GM18868 (cell line): Measurements from ENCODE around the gene PRTG.
A peak's percentile ranks its signal among the peaks of the same experiment; 100 is the strongest.
"Not testable (repeated sequence)": the region's sequence is repeated elsewhere in the genome, so short reads cannot be mapped to it uniquely, and the experiment has no call there.

Experiments
- ATAC-seq: cut with Tn5 transposase; IDR thresholded peaks from one replicate; pipeline ENCODE4 v1.9.1; 2021; ENCODE audit warnings: mild to moderate bottlenecking, moderate library complexity; ENCODE audit not compliant: unreplicated experiment

PRTG gene

GRCh38 chr15:55707518-55707917 is 35.4 kb downstream of the PRTG start:
- no peak for ATAC-seq

DNA sequence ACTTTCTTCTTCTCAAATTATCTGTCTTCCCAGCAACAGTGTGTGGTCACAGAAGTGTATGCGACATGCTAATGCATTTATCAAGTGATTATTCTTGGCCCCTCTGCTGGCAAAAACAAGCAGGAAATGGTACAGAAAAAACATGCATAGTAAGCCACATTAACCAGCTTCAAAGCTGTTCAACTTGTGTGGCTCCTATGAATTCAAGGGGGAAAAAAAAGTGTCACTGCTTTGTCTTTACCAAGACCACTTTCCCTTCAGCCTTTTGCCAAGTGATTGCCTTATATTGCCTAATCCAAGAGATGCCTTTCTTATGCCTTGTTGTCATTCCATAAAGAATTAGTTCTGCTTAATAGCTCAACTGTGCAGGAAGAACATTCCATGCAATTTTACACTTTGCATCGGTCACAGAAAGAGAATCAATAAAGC is 39.1 kb downstream of the PRTG start:
- ATAC-seq, result no peak

GRCh38 chr15:55700876-55701275 is 42.1 kb downstream of the PRTG start:
- ATAC-seq, result no peak

DNA sequence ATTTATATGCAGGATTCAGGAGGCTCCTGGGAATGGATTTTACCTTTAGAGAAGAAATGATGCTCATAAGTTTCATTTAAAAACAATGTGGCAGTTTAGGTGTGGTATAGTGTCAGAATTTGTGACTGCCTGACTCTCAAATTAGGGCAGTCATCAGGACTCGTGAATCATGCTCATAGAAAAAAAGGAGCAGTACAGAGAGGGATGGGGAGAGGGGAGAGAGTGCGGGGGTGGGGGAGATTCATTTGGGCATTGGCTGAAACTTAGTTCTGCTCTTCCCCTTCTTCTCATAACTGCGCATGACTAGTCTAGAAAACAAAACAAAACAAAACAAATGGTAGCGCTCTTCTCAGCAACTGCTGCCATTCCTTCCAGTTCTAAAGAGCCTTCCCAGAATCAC is 44.3 kb downstream of the PRTG start:
- no peak for ATAC-seq

DNA sequence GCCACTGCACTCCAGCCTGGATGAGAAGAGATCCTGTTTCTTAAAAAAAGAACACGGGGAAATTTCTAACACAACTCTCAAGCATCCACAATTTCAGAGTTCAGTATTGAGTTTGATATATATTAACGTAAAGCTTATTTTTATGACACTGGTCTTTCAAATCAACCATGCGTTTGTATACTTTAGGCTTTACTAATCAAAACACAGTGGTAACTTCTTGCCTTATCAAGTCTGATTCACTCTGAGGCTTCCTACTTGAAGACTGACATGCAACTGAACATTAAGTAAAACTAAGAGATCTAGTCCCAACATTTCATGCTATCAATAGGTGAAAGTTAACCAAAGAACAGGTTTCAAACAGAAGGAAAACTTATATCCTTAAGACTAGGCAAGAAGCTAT is 46.7 kb downstream of the PRTG start:
- ATAC-seq, result no peak

GRCh38 chr15:55695432-55695831 is 47.5 kb downstream of the PRTG start:
- no peak for ATAC-seq

GRCh38 chr15:55694652-55695150 is 48.3 kb downstream of the PRTG start:
- ATAC-seq, result peak; percentile 99

GRCh38 chr15:55693116-55693515 is 49.8 kb downstream of the PRTG start:
- not testable (repeated sequence) for ATAC-seq

DNA sequence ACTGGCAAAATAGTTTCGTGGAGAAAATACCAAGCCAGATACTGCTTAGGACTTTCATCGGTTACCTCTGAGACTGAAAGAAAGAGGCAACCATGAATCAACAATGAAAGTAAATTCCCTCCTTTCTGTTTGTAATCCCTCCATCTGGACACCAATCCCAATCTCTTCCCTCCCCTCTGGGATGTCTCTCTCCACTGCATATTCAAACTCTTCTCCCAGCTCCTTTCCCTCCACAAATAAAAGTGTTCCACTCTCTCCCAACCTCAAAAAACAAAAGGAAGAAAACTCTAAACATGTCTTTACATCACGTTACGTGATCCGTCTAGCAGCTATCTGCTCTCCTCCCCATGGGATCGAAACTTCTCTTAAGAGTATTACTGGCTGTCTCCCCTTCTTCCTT is 55.2 kb downstream of the PRTG start:
- no peak for ATAC-seq

- ATAC-seq, result peak; percentile 98
Measured at GRCh38 chr15:55685286-55685685, 57.7 kb downstream of the PRTG start.

GRCh38 chr15:55683376-55683775 is 59.6 kb downstream of the PRTG start:
- no peak for ATAC-seq

DNA sequence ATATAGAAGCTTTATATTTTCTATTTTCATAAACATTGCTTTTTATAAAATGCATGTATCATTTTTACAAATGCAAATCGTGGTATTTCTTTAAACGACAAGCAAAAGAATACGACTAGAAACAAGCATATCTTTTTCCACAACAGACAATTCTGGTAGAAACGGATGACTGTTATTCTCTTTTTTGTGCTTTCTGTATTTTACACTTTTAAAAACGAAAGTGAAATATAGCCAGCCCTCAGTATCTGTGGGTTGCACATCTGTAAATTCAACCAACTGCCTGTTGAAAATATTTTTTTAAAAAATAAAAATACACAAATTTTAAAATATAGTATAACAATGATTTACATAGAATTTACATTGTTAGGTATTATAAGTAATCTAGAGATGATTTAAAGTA is 61.3 kb downstream of the PRTG start:
- peak; percentile 58 for ATAC-seq

- no peak for ATAC-seq
Measured at GRCh38 chr15:55676507-55676906, 66.4 kb downstream of the PRTG start.

GRCh38 chr15:55673287-55673686 is 69.7 kb downstream of the PRTG start:
- ATAC-seq, result no peak

DNA sequence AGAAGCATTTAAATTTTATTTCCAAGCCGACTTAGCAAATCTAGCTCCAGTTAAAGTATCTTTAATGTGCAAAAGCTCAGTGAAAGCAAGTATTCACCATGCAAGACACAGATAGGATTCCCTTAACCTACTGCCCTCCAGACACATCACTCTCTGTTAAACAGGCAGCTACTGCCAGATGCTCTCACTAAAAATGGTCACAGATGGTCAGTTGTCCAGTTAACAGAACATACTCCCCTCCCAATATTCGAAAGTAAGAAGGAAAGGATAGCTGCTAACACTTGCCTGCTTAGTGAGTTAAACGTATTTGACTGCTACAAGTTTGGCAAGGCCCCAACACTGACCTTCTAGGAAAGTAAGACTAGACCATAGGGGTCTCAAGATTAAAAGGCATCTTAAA is 73.7 kb downstream of the PRTG start:
- ATAC-seq, result no peak

DNA sequence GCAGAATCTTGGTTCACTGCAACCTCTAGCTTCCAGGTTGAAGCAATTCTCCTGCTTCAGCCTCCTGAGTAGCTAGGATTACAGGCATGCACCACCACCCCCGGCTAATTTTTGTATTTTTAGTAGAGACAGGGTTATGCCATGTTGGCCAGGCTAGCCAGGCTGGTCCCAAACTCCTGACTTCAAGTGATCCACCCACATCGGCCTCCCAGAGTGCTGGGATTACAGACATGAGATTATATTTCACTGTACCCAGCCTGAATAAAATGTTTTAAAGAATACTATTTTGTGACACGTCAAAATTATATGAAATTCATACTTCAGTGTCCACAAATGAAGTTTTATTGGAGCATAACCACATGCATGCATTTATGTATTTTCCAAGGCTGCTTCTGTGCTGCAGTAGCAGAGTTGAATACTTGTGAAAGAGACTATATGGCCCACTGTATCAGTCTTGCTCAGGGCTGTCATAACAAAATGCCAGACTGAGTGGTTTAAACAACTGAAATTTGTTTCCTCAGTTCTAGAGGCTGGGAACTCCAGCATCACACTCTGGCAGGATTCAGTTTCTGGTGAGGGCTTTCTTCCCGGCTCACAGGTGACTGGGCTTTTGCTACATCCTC is 77.2 kb downstream of the PRTG start:
- no peak for ATAC-seq

DNA sequence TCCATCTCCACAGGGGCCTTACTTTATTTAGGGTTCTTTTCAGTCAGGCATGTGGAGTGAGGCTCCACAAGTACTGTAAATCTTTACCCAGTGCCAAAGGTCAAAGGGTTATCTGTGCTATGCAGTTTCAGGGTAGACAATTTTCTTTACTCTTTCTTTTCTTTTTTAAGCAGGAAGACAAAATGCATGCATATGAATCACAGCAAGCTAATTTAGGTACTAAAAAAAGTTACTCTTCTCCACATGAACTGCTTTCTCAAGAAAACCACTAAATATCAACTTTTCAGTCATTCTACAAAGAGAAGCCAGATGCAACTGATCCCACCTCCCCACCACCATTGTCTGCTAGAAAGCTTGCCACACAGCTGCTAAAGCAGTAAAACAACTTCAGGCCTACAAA is 81.5 kb downstream of the PRTG start:
- no peak for ATAC-seq

GRCh38 chr15:55660153-55660552 is 82.8 kb downstream of the PRTG start:
- ATAC-seq, result no peak

GRCh38 chr15:55659481-55659880 is 83.5 kb downstream of the PRTG start:
- ATAC-seq, result no peak

GRCh38 chr15:55658886-55659285 is 84.1 kb downstream of the PRTG start:
- ATAC-seq, result no peak

DNA sequence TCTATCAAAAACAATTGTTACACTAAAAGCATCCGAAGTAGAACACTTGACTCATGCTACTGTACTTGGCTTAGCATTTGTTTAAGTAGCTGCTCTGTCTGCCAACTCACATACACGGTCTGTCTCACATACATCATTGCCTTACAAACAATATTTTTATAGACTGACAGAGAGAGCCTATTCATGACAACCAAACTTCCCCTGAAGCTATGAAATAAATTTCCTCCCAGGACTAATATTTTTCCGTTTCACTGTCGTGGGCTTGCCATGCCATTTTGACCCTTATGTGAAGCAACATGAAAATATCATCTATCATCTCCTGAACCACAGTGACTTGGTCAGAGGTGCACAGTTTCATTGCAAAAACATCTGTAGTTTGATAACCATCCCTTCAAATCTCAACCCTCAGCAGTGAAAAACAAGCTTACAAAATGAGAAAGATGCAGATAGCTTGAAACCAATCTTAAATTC is 88.4 kb downstream of the PRTG start:
- ATAC-seq, result no peak

DNA sequence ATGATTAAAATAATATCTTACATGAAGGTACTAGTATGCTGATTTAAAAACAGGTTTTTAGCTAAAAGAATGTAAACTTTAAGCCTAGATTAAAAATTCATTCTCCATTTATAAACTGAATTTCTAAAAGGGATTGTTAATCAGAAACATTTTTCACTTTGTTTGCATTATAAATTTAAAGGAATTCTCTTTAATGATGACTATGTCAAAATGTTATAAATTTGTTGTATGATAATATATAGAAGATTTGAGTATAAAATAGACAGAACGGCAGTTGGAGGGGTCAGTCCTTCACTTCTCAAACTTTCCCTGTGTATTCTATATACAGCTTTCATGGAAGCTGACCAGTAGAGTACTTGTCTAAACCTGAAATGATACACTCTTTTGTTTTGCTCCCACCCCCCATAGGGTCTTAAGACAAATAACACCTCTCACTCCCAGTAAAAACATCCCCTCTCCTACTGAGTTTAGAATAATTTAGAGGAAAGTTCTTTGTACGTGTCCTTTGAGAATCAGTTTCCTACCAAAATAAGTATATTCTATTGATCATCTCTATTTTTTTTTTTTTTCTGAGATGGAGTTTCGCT is 90.0 kb downstream of the PRTG start:
- no peak for ATAC-seq

DNA sequence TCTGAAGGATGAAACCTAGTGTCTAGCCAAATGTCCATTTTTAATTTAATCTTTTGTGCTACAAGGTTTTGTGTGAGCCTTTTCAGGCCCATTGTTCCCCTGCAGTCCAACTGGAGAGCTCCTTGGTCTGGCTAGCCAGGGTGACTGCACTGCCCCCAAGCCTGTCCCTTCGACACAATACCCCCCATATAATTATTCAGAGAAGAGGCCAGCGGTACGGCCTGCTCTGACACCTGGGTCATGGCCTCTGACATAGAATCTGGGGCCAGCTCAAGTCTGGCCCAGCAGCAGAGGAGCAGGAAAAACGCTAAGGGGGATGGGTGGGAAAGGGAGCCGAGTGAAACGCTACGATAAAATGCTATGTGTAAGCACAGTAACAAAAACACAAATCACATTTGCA is 90.6 kb downstream of the PRTG start:
- ATAC-seq, result no peak
